Activated T-helper 17 cell treated with anti-CD3 and anti-CD28 coated beads, Interleukin-2, amount 50 U/mL, for 72 hours (primary cell): ENCODE data around the gene TRPV5. TPM values are rescaled to one million over a fixed set of nuclear protein-coding genes. Genes with fewer than 3 reads are reported as not detected.

Experiments used
- ATAC-seq: fragments of 150-1000 bp; cut with Tn5 transposase; replicated peaks from 2 replicates; pipeline ENCODE4 v1.10.0; 2021; ENCODE audit warnings: mild to moderate bottlenecking, moderate library complexity
- H3K27ac Mint-ChIP-seq: one replicate; pipeline ENCODE4 v1.8.0; 2022; ENCODE audit warnings: mixed read lengths
- H3K27me3 Mint-ChIP-seq: one replicate; pipeline ENCODE4 v1.8.0; 2022; ENCODE audit warnings: mixed read lengths
- H3K36me3 Mint-ChIP-seq: one replicate; pipeline ENCODE4 v1.8.0; 2022; ENCODE audit warnings: low read depth, mild to moderate bottlenecking, mixed read lengths
- H3K4me1 Mint-ChIP-seq: one replicate; pipeline ENCODE4 v1.8.0; 2022; ENCODE audit warnings: mixed read lengths
- H3K4me3 Mint-ChIP-seq: one replicate; pipeline ENCODE4 v1.8.0; 2022; ENCODE audit warnings: mild to moderate bottlenecking, mixed read lengths
- H3K9me3 Mint-ChIP-seq: one replicate; pipeline ENCODE4 v1.8.0; 2022; ENCODE audit warnings: mixed read lengths
- total RNA-seq, 2 donors: library from RNA; stranded (reverse); gene quantifications; one replicate each; pipeline ENCODE4 v1.2.3, GENCODE V29; 2022

TRPV5 gene
- total RNA-seq, 2 donors from 2014 or later = 0.13 TPM; not detected in 1

DNA sequence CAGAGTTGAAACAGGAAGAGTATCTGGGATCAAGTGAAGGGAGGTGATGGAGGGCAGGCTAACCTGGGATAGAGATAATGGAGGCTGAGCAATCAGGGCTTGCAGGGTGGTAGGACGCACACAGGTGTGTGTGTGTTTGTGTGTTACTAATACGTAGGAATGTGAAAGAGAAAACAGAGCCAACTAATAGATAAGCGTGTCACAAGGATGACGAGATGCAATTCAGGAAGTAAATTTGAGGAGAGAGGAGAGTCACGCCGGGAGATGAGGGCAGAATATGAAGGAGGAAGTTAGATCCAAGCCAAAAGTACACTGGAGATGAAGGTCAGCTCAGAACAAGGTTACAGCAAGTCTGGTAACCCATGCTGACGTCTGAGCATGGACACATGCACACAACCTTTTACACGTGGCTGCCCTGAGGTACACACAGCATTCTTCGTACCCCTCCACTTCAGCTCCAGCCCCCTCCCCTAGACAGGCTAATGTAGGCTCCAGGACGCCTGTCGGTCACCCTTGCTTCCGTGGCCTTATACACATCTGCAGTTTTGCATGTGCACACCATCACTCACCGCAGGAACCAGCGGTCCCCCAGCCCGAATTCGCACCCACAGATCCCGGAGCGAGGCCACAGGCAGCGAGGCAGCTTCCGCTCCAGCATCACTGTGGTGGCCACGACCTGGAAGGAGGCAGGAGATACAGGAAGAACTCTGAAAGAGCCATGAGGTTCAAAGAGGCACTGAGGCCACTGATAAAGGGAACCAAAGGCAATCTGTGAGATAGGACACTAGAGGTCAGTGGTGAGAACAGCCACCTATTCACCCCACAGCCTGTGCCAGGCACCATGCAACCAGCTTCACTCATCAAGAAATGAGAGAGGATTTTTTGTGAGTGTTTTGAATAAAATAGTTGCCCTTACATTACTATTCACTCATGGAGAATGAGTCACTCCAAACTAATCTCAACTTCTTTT, 24.3 kb downstream of the TRPV5 start:
- H3K4me3 Mint-ChIP-seq = no peak overlapping the region
- peaks cover 47% of the 10 kb centered on the region for H3K27me3 Mint-ChIP-seq
- no peaks in the 10 kb centered on the region for H3K4me1 Mint-ChIP-seq
- ATAC-seq = no peak
- H3K27ac Mint-ChIP-seq = no peak overlapping the region
- H3K36me3 Mint-ChIP-seq = no peaks in the 10 kb centered on the region
- no peaks in the 10 kb centered on the region for H3K9me3 Mint-ChIP-seq

DNA sequence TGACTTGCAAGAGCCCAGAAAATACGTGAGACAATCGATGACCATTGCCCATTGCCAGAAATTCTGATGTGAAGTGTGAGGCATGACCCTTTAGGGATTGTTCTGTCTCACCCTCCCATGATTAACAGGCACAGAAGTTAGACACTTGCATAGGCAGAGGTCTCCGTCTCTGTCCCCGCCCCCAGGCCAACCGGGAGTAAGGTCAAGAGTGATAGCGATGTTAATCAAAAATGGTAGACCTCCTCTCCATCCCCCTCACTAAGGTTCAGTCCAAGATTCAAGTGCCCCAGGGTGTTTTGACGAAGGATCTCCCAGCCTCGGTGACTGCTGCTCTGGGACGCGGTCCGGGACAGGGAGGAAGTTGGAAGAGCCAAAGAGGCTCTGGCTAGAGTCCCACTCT, 25.3 kb downstream of the TRPV5 start:
- Mint-ChIP-seq H3K9me3 (no peaks in the 10 kb centered on the region), H3K4me3 (no peak overlapping the region), H3K36me3 (no peaks in the 10 kb centered on the region), H3K27me3 (peaks cover 39% of the 10 kb centered on the region), H3K4me1 (no peaks in the 10 kb centered on the region), H3K27ac (no peak overlapping the region)
- ATAC-seq = no peak

DNA sequence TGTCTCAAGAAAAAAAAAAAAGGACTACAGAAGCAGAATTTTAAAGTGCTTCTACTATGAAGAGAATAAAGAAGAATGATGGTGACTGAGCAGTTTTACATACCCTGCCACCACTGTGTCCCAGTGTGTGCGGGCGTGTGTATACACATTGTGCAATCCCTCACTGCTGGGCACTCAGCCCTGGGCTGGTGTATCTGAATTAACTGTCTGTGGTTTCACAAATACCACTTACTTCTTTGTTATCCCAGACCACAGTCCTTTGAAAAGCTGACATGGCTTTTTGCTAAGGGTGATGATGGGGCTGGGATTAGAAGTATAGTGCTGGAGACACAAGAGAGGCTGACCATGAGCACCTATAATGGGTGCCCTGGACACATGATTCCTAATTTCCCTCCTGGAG, 26.9 kb downstream of the TRPV5 start:
- no peaks in the 10 kb centered on the region for H3K36me3 Mint-ChIP-seq
- peaks cover 31% of the 10 kb centered on the region for H3K27me3 Mint-ChIP-seq
- no peaks in the 10 kb centered on the region for H3K9me3 Mint-ChIP-seq
- no peak for ATAC-seq
- H3K27ac Mint-ChIP-seq = no peak overlapping the region
- H3K4me3 Mint-ChIP-seq = no peak overlapping the region
- no peaks in the 10 kb centered on the region for H3K4me1 Mint-ChIP-seq

DNA sequence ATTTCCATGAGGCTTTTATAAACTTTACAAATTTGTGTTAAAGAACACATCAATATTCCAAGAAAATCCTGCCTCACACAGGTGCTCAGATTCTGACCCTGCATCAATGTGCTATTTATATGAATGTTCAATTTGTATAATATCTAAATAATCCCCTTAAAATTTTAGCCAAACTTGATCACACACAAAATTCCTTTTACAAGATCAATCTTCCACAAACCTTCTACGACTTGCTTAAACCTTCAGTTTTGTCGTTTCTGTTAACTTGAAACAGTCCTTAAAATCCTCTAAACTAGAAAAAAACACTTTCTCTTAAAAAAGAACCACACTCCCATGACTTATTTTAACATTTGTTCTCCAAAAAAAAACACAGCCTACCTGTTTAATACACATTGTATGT, 27.8 kb downstream of the TRPV5 start:
- no peak for ATAC-seq
- no peak overlapping the region for H3K27ac Mint-ChIP-seq
- no peaks in the 10 kb centered on the region for H3K4me1 Mint-ChIP-seq
- H3K4me3 Mint-ChIP-seq = no peak overlapping the region
- H3K27me3 Mint-ChIP-seq = peaks cover 23% of the 10 kb centered on the region
- no peaks in the 10 kb centered on the region for H3K9me3 Mint-ChIP-seq
- no peaks in the 10 kb centered on the region for H3K36me3 Mint-ChIP-seq

DNA sequence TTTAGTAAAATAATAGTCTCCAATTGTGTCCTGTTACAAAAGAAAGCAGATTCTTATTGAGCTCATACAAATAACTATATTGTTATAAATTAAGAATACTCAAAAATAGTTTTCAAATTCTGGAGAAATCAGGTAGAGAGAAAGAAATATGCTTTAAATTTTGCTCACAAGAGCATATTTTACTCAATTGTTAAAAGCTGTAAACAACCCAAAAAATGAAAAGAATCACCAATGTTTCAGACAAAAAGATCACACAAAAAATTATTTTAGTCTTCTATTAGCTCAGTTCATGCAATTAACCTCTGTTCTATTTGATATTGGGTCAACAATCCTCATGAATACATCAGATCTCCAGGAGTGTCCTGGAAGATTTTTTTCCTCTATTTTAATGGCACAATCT, 29.4 kb downstream of the TRPV5 start:
- Mint-ChIP-seq H3K4me3 (no peak overlapping the region), H3K9me3 (no peaks in the 10 kb centered on the region), H3K4me1 (no peaks in the 10 kb centered on the region), H3K27me3 (peaks cover 12% of the 10 kb centered on the region), H3K36me3 (no peaks in the 10 kb centered on the region), H3K27ac (no peak overlapping the region)
- ATAC-seq = no peak

DNA sequence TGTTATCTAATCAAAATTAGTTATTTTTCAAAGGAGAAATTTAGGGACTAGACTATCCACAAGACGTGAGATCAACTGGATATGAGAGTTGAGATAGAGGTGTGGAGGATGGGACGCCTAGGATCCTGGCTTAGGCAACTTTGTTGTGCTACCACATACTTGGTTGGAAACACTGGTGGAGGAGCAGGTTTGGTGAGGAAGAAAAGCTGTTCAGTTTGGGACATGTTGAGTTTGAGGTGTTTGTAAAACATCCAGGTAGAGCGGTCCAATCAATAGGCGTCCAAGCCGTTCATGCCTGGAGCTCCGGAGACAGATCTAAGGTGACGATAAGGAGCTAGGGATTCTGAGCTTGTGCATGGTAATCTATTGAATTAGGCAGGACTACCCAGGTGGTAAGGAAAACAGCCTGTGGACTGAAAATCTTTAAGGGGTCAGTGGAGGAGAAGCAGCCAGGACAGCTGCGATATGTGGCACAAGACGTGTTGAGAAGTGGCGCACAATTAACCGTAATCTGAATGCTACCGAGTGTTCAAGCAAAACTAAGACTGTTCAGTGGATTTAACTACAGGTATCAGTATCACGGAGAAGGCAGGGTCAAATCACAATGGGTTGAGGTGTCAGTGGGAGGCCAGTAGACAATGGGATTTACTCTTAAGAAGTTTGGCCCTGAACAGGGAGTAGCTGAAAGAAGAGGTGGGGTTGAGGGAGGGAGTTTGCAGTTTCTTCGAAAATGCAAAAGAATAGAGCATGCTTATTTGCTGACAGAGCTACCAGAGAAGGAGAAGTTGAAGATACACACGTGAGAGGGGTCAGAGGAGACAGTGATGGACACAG, 31.9 kb downstream of the TRPV5 start:
- H3K36me3 Mint-ChIP-seq = no peaks in the 10 kb centered on the region
- ATAC-seq = no peak
- H3K4me3 Mint-ChIP-seq = no peak overlapping the region
- peaks cover 9% of the 10 kb centered on the region for H3K27me3 Mint-ChIP-seq
- H3K4me1 Mint-ChIP-seq = no peaks in the 10 kb centered on the region
- no peaks in the 10 kb centered on the region for H3K9me3 Mint-ChIP-seq
- H3K27ac Mint-ChIP-seq = no peak overlapping the region

DNA sequence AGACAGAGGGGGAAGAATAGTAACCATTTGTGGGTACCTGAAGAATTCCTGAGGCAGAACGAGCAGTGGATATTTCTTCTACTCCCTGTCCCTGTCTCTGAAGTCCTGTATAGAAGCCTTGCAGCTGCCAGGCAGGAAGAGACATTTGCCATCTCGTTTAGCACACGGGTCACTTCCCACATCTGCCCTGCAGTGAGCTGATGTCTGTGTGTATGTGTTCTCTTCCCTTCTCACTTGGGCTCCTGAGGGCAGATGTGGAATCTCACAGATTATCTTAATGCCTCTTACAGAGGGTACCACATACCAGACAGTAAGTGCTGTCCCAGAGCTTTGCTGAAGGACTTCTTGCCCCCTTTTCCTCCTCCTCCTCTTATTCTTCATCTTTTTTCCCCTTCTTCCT, 33.9 kb downstream of the TRPV5 start:
- Mint-ChIP-seq H3K4me1 (no peaks in the 10 kb centered on the region), H3K27ac (no peak overlapping the region), H3K27me3 (peaks cover 14% of the 10 kb centered on the region), H3K9me3 (no peaks in the 10 kb centered on the region), H3K4me3 (no peak overlapping the region), H3K36me3 (no peaks in the 10 kb centered on the region)
- no peak for ATAC-seq

DNA sequence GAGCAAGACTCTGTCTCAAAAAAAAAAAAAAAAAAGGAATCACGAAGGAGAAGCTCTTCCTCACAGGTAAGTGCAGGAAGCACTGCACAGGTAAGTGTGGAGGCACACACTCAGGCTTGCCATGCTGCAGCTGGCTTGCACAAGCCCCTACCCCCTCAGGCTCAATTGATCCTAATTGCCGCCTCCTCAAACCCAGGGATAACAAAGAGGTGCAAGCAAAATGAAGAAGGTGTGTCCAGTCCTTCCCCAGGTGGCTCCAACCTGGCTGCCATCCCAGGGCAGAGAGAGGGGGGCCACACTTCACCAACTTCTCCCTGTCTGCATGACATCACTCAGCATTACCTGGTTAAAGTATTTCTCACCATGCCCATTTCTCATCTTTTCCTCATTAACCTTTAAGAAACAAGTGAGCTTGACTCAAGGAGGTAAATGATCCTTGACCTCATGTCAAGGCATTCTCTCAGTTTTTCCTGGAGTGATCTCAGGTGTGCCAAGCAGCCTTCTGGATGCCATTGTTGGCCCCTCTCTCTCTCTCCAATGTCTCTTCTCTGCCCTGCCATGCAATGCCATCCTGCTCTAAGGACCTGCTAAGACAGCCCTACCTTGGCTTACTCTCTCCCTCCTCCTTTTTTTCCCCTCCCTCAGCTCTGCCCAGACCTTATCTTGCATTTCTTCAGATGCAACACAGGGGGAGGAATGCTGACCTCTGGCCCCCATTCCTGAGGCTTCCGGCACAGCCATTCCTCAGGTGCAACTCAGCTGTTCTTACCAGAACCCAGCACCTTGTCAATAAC, 35.0 kb downstream of the TRPV5 start:
- H3K4me3 Mint-ChIP-seq = no peak overlapping the region
- H3K4me1 Mint-ChIP-seq = no peaks in the 10 kb centered on the region
- no peaks in the 10 kb centered on the region for H3K36me3 Mint-ChIP-seq
- no peaks in the 10 kb centered on the region for H3K9me3 Mint-ChIP-seq
- no peak overlapping the region for H3K27ac Mint-ChIP-seq
- H3K27me3 Mint-ChIP-seq = peaks cover 14% of the 10 kb centered on the region
- ATAC-seq = no peak

DNA sequence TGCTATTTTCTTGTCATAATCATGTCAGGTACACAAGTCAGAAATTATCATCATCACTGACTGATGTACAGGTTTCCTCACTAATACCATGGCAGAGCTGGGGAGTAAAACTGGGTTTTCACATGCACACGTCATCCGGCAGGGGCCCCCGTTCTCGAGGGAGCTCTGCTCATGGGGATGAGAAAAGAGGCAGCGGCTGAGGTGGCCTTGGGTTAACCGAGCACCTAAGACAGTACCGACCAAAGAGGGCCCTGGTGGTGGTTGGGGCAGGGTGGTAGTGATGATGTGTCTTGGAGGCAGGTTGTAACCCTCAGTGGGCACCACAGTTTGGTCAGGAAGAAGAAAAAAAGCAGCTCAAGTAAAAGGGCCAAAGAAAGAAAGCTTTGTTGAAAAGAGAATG, 35.9 kb downstream of the TRPV5 start:
- Mint-ChIP-seq H3K27ac (no peak overlapping the region), H3K4me1 (no peaks in the 10 kb centered on the region), H3K4me3 (no peak overlapping the region), H3K36me3 (no peaks in the 10 kb centered on the region), H3K9me3 (no peaks in the 10 kb centered on the region), H3K27me3 (peaks cover 14% of the 10 kb centered on the region)
- no peak for ATAC-seq

DNA sequence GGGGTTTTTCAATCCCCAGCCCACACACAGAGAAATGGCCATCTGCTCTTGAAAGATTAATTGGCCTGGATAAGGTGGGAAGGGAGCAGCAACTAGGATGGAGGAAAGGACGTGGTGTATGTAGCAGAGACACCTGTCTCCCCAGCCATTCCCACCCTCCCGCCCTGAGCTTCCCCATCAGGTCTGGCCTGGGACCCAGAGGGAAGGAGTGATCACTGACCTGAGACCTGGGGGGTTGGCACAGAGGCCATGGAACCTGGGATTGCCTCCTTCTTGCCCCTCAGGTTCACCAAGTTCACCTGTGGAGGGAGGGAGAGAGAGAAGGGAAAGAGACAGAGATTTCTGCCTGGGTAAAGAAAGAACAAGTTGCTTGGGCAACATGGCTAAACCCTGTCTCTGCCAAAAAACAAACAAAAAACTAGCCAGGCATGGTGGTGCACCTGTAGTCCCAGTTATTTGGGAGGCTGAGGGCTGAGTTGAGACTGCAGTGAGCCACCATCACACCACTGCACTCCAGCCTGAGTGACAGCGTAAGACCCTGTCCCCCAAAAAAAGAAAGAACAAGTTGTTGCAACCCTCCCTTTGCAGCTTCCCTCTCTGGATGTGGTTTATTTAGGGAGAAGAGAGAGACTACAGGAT, 36.7 kb downstream of the TRPV5 start:
- H3K27me3 Mint-ChIP-seq = peaks cover 14% of the 10 kb centered on the region
- peak overlapping the region; percentile 2 for H3K27ac Mint-ChIP-seq
- H3K4me3 Mint-ChIP-seq = no peak overlapping the region
- no peaks in the 10 kb centered on the region for H3K4me1 Mint-ChIP-seq
- H3K36me3 Mint-ChIP-seq = no peaks in the 10 kb centered on the region
- no peak for ATAC-seq
- no peaks in the 10 kb centered on the region for H3K9me3 Mint-ChIP-seq

DNA sequence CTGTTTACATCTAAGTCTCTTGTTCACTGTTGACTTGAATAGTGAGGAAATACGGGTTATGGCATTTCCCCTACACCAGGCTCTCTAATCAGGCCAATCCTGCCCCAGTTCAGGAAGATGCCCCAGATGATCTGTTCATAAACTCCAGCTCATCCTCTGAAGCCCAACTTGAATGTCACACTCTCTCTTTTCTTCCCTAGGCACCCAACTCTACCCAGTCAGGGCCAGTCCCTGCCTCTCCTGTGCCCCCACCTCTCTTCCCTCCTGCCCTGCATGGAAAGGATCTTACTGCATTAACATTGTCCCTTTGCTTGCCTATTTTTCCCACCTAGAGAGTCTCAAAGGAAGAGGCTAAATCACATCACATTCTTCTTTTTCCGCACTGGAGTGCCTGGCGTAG, 37.4 kb downstream of the TRPV5 start:
- H3K27me3 Mint-ChIP-seq = peaks cover 14% of the 10 kb centered on the region
- no peaks in the 10 kb centered on the region for H3K36me3 Mint-ChIP-seq
- peak overlapping the region; percentile 2 for H3K27ac Mint-ChIP-seq
- H3K9me3 Mint-ChIP-seq = no peaks in the 10 kb centered on the region
- H3K4me3 Mint-ChIP-seq = no peak overlapping the region
- H3K4me1 Mint-ChIP-seq = no peaks in the 10 kb centered on the region
- no peak for ATAC-seq

DNA sequence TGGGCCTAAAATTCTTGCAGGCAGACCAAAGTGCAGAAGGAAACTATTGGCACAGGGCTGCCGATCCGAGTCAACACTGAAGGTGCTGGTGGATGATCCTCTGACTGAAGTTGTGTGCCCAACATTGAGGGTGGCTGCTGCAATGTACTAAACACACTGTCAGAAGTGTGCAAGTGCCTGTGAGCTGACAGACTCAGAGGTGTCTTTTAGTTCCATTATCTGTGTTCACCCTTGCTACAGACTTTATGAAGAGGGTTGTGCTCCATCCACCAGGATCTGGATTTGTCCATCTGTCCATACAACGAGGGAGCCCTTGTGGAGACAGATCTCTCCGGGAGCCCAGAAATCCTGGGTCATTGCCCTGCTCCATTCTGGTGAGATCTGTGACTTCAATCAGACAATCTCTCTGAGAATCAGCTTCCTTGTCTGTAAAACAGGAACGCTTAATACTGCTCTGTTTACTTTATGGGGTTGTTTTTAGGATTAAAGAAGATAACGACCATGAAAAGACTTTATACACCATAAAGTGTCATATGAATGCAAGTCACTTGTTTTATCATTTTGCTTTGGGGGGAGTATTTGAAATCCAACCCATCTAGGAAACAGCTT, 38.5 kb downstream of the TRPV5 start:
- no peak for ATAC-seq

DNA sequence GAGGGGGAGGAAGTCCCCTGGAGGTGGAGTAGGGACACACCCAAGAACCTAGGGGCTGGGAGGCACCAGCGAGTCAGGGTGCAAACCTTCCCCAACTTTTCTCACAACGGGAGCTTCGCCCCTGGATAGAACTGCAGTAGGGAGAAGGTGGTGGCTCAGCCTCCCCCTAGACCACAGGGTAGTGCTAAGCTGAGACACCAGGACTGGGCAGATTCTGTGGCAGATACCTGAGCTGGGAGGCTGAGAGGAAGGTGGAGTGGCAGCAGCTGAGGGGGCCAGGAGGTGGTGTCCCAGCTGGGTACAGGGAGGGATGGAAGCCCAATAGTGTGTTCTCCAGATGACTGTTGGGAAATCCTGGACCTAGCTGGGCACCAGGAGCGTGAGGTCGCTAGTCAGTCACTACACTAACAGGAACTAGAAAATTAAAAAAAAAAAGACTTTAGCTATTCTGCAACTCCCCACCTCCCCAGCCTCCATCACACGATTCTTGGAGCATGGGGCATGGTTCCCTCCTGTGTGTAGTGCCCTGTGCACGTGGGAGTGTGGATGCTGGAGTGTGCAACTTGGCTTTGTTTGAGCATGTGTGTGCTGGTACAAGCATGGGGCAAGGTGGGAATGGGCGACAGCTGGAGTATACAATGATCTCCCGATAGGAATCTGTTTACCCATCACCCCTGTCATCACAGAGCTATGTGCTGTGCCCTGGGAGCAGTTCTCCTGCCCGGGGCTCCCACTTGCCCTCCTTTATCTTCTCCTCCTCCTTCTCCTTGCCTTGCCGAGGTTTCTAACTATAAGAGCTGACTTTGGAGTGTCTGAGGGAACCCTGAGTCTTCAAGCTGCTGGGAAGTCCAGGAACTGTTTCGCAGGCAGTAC, 39.2 kb downstream of the TRPV5 start:
- H3K36me3 Mint-ChIP-seq = no peaks in the 10 kb centered on the region
- no peak overlapping the region for H3K4me3 Mint-ChIP-seq
- H3K27ac Mint-ChIP-seq = no peak overlapping the region
- peaks cover 19% of the 10 kb centered on the region for H3K27me3 Mint-ChIP-seq
- ATAC-seq = no peak
- H3K4me1 Mint-ChIP-seq = no peaks in the 10 kb centered on the region
- H3K9me3 Mint-ChIP-seq = no peaks in the 10 kb centered on the region

More for the DNA sequence above, 38.5 kb downstream of the TRPV5 start:
- Mint-ChIP-seq H3K4me1 (no peaks in the 10 kb centered on the region), H3K27me3 (peaks cover 19% of the 10 kb centered on the region), H3K9me3 (no peaks in the 10 kb centered on the region), H3K27ac (no peak overlapping the region), H3K4me3 (no peak overlapping the region), H3K36me3 (no peaks in the 10 kb centered on the region)
